Sigmoid colon (tissue), 7 donors: ENCODE data around the gene LPIN3. TPM values are rescaled to one million over a fixed set of nuclear protein-coding genes. Genes with fewer than 3 reads are reported as not detected.

Experiments used
- DNase-seq: peaks from one replicate; pipeline ENCODE4 v3.0.0-alpha.2; 2019
- H3K27ac ChIP-seq, 4 donors: fragments of 200-600 bp; sonication (generic); one replicate each; pipeline ENCODE4 v1.5.1; 2016 to 2019; ENCODE audit warnings: mild to moderate bottlenecking in 1 of 4
- H3K27me3 ChIP-seq, 3 donors: fragments of 200-600 bp; sonication (generic); one replicate each; pipeline ENCODE4 v1.5.1; 2019; ENCODE audit warnings: mild to moderate bottlenecking in 1 of 3
- H3K36me3 ChIP-seq, 4 donors: fragments of 200-600 bp; sonication (generic); one replicate each; pipeline ENCODE4 v1.5.1; 2016 to 2019
- H3K4me1 ChIP-seq, 4 donors: fragments of 200-600 bp; sonication (generic); one replicate each; pipeline ENCODE4 v1.5.1; 2017 to 2019
- H3K4me3 ChIP-seq, 4 donors: fragments of 200-600 bp; sonication (generic); one replicate each; pipeline ENCODE4 v1.5.1; 2017 to 2019; ENCODE audit warnings: mild to moderate bottlenecking in 2 of 4, moderate library complexity in 1 of 4
- H3K9me3 ChIP-seq, 4 donors: fragments of 200-600 bp in 3 of 4; sonication (generic) in 3 of 4; one replicate each; pipeline versions ENCODE4 v1.5.1 to v1.6.1; 2013 to 2019
- CTCF ChIP-seq, 4 experiments: fragments of 450-650 bp in 3 of 4; fragments of 200-600 bp in 1 of 4; IDR thresholded peaks; one replicate each; pipeline ENCODE4 v1.5.1; 2016 to 2019; ENCODE audit warnings: antibody characterized with exemption in 4 of 4, mild to moderate bottlenecking in 3 of 4, moderate library complexity in 2 of 4
- EP300 ChIP-seq, 4 donors: sonication (generic); formaldehyde crosslinking; IDR thresholded peaks; one replicate each; pipeline ENCODE4 v1.6.1; 2017; ENCODE audit warnings: antibody characterized with exemption in 4 of 4
- POLR2A ChIP-seq, 2 donors: fragments of 450-650 bp; IDR thresholded peaks; one replicate each; pipeline ENCODE4 v1.6.1; 2016; ENCODE audit warnings: antibody characterized with exemption in 2 of 2, mild to moderate bottlenecking in 2 of 2, moderate library complexity in 2 of 2
- POLR2AphosphoS5 ChIP-seq, 4 donors: sonication (generic); formaldehyde crosslinking; IDR thresholded peaks; one replicate each; pipeline ENCODE4 v1.6.1; 2017; ENCODE audit warnings: antibody characterized with exemption in 4 of 4
- WGBS, 2 donors: extraction: QIAGEN DNeasy Blood & Tissue Kit; methylation state at CpG; one replicate each; pipeline ENCODE4 v1.1.7; 2013; 5-methylcytosine and 5-hydroxymethylcytosine counted together
- intact Hi-C: fragments of 100-400 bp; cut with DNase I; formaldehyde crosslinking; loops from one replicate; pipeline ENCODE4 v1.15.1; 2023
- polyA plus RNA-seq, 3 donors: library from polyadenylated mRNA; stranded (reverse); fragments of 200-250 nt; gene quantifications; one replicate each; pipeline ENCODE4 v1.2.3, GENCODE V29; 2013
- total RNA-seq, 4 donors: library from RNA; depleted of rRNA; stranded (reverse); fragments of >200 nt; gene quantifications; one replicate each; pipeline ENCODE4 v1.1.0, GENCODE V29; 2016
- donor health status: healthy with polysubstance abuse.
- donor health status: Bipolar disorder and iron deficiency.
- donor health status: healthy.

The LPIN3 gene
- total and polyA plus RNA-seq, 7 donors = 6.7 to 50.9 (median 12.3) TPM

GRCh38 chr20:41370176-41370575 lies 29.6 kb downstream of the LPIN3 start:
- H3K27me3 ChIP-seq = peaks cover 9 to 38% (median 34%) of the 10 kb centered on the region in 3 donors
- H3K4me1 ChIP-seq = peaks cover 0 to 14% (median 13%) of the 10 kb centered on the region in 4 donors
- H3K36me3 ChIP-seq = no peaks in the 10 kb centered on the region
- H3K4me3 ChIP-seq = no peak overlapping the region
- TF ChIP-seq POLR2A (IDR thresholded peaks at IDR 0.05) (no peak), CTCF (IDR thresholded peaks at IDR 0.05) (no peak), EP300 (IDR thresholded peaks at IDR 0.05) (no peak), POLR2AphosphoS5 (IDR thresholded peaks at IDR 0.05) (no peak)
- no peak overlapping the region for H3K27ac ChIP-seq
- no peak for DNase-seq
- 81 to 85% methylated on average over 5 of the region's 5 CpGs for WGBS, 2 donors
- no peaks in the 10 kb centered on the region for H3K9me3 ChIP-seq
- intact Hi-C loops = no loop called here

- H3K27ac ChIP-seq = no peak overlapping the region
- H3K4me3 ChIP-seq = no peak overlapping the region
- intact Hi-C loops = no loop called here
- TF ChIP-seq EP300 (IDR thresholded peaks at IDR 0.05) = no peak
- no peaks in the 10 kb centered on the region for H3K36me3 ChIP-seq
- H3K27me3 ChIP-seq = peaks cover 0 to 26% (median 22%) of the 10 kb centered on the region in 3 donors
- DNase-seq = no peak
- peaks cover 0 to 6% (median 5%) of the 10 kb centered on the region in 4 donors for H3K4me1 ChIP-seq
- 85% methylated on average over 4 of the region's 4 CpGs for WGBS, 2 donors
- H3K9me3 ChIP-seq = no peaks in the 10 kb centered on the region
These were observed 30.8 kb downstream of the LPIN3 start for GRCh38 chr20:41371371-41371770.

- Histone ChIP-seq H3K27me3 (peaks cover 0 to 9% (median 8%) of the 10 kb centered on the region in 3 donors), H3K36me3 (no peaks in the 10 kb centered on the region), H3K27ac (no peak overlapping the region), H3K9me3 (no peaks in the 10 kb centered on the region), H3K4me3 (no peak overlapping the region), H3K4me1 (no peaks in the 10 kb centered on the region)
- intact Hi-C loops = no loop called here
- DNase-seq = no peak
- WGBS, 2 donors = 80 to 81% methylated on average over 11 of the region's 11 CpGs
- TF ChIP-seq CTCF (IDR thresholded peaks at IDR 0.05) (no peak), POLR2A (IDR thresholded peaks at IDR 0.05) (no peak), POLR2AphosphoS5 (IDR thresholded peaks at IDR 0.05) (no peak), EP300 (IDR thresholded peaks at IDR 0.05) (no peak)
These were observed 32.7 kb downstream of the LPIN3 start for GRCh38 chr20:41373251-41373783.

GRCh38 chr20:41373931-41374920 lies 33.6 kb downstream of the LPIN3 start:
- intact Hi-C loops = no loop called here
- Histone ChIP-seq H3K27me3 (peaks cover 0 to 1% (median 1%) of the 10 kb centered on the region in 3 donors), H3K27ac (no peak overlapping the region), H3K4me3 (no peak overlapping the region), H3K4me1 (no peaks in the 10 kb centered on the region), H3K9me3 (no peaks in the 10 kb centered on the region), H3K36me3 (no peaks in the 10 kb centered on the region)
- DNase-seq = no peak
- 81 to 82% methylated on average over 9 of the region's 9 CpGs for WGBS, 2 donors
- TF ChIP-seq CTCF (IDR thresholded peaks at IDR 0.05) (no peak), EP300 (IDR thresholded peaks at IDR 0.05) (no peak), POLR2A (IDR thresholded peaks at IDR 0.05) (no peak), POLR2AphosphoS5 (IDR thresholded peaks at IDR 0.05) (no peak)

- H3K9me3 ChIP-seq = no peaks in the 10 kb centered on the region
- H3K4me3 ChIP-seq = no peak overlapping the region
- no peak for DNase-seq
- 76 to 79% methylated on average over 9 of the region's 9 CpGs for WGBS, 2 donors
- no peak for TF ChIP-seq EP300 (IDR thresholded peaks at IDR 0.05)
- no peak for TF ChIP-seq CTCF (IDR thresholded peaks at IDR 0.05)
- TF ChIP-seq POLR2A (IDR thresholded peaks at IDR 0.05) = no peak
- no peak for TF ChIP-seq POLR2AphosphoS5 (IDR thresholded peaks at IDR 0.05)
- no peaks in the 10 kb centered on the region for H3K36me3 ChIP-seq
- intact Hi-C loops = no loop called here
- no peaks in the 10 kb centered on the region for H3K4me1 ChIP-seq
- no peak overlapping the region for H3K27ac ChIP-seq
- no peaks in the 10 kb centered on the region for H3K27me3 ChIP-seq
These were observed 35.2 kb downstream of the LPIN3 start for GRCh38 chr20:41375846-41376245.
